ENCODE data around the gene NFKBIZ.

NFKBIZ gene

GRCh38 chr3:101825904-101826445, 23.3 kb upstream of the NFKBIZ start:
- DNase-seq, result no peak

GRCh38 chr3:101827211-101828174, 21.8 kb upstream of the NFKBIZ start:
- peak; percentile 54 for DNase-seq

- no peak for DNase-seq
These were observed 21.0 kb upstream of the NFKBIZ start for GRCh38 chr3:101828276-101828675.

GRCh38 chr3:101828691-101829436, 20.4 kb upstream of the NFKBIZ start:
- DNase-seq, result no peak

- DNase-seq, result no peak
These were observed 19.9 kb upstream of the NFKBIZ start for GRCh38 chr3:101829437-101829830.

GRCh38 chr3:101829874-101830273, 19.4 kb upstream of the NFKBIZ start:
- no peak for DNase-seq

- DNase-seq, result no peak
These were observed 15.8 kb upstream of the NFKBIZ start for GRCh38 chr3:101833446-101833974.

- DNase-seq, result no peak
These were observed 13.6 kb upstream of the NFKBIZ start for GRCh38 chr3:101835676-101836075.

GRCh38 chr3:101836160-101836559, 13.2 kb upstream of the NFKBIZ start:
- DNase-seq, result no peak

GRCh38 chr3:101836652-101837598, 12.4 kb upstream of the NFKBIZ start:
- no peak for DNase-seq

- DNase-seq, result no peak
These were observed 10.6 kb upstream of the NFKBIZ start for GRCh38 chr3:101838691-101839090.

- DNase-seq, result no peak
These were observed 9.2 kb upstream of the NFKBIZ start for GRCh38 chr3:101840066-101840465.

GRCh38 chr3:101842245-101842934, 6.9 kb upstream of the NFKBIZ start:
- no peak for DNase-seq

- DNase-seq, result no peak
These were observed 6.4 kb upstream of the NFKBIZ start for GRCh38 chr3:101842935-101843330.

- DNase-seq, result no peak
These were observed 3.9 kb upstream of the NFKBIZ start for GRCh38 chr3:101845425-101845824.

GRCh38 chr3:101846709-101847108, 2.6 kb upstream of the NFKBIZ start:
- DNase-seq, result no peak

GRCh38 chr3:101847328-101847727, 2.0 kb upstream of the NFKBIZ start:
- DNase-seq, result no peak

GRCh38 chr3:101848326-101848725, 988 bp upstream of the NFKBIZ start:
- DNase-seq, result no peak

GRCh38 chr3:101849714-101850245, 466 bp downstream of the NFKBIZ start:
- DNase-seq, result no peak

- DNase-seq, result no peak
These were observed 1.1 kb downstream of the NFKBIZ start for GRCh38 chr3:101850246-101851051.
